AG04450 (cell line): Measurements from ENCODE around the gene ADSS2. TPM values are rescaled to one million over a fixed set of nuclear protein-coding genes. Genes with fewer than 3 reads are reported as not detected.
A peak's percentile ranks its signal among the peaks of the same experiment; 100 is the strongest.
"Not testable (repeated sequence)": the region's sequence is repeated elsewhere in the genome, so short reads cannot be mapped to it uniquely, and the experiment has no call there.

Experiments
- CTCF ChIA-PET: fragments of 300-600, 350-600 bp; formaldehyde crosslinking; extraction: SDS; loops from one replicate; lab custom pipeline; 2022; ENCODE audit warnings: antibody characterized with exemption, inconsistent platforms; lab: Charles Lee
- POLR2A ChIA-PET: fragments of 350-600 bp; formaldehyde crosslinking; extraction: SDS; loops from one replicate; lab custom pipeline; 2021; ENCODE audit warnings: antibody characterized with exemption, inconsistent platforms; lab: Yijun Ruan, JAX
- DNase-seq: peaks from one replicate; pipeline ENCODE4 v3.0.0-alpha.2; 2011; ENCODE audit warnings: low read depth, low spot score
- H3K27ac ChIP-seq: one replicate; pipeline ENCODE4 v1.5.1; 2012; ENCODE audit warnings: low read depth, low read length, control low read depth
- H3K27me3 ChIP-seq: one replicate; pipeline ENCODE4 v1.6.0; 2012; ENCODE audit warnings: low read length; ENCODE audit not compliant: control insufficient read depth, insufficient read depth
- H3K4me3 ChIP-seq: 2 replicates; pipeline ENCODE4 v1.5.1; 2011; ENCODE audit warnings: mild to moderate bottlenecking, low read depth, low read length, control low read depth
- H3K9me3 ChIP-seq: 2 replicates; pipeline ENCODE4 v1.5.1; 2012; ENCODE audit warnings: low read length; ENCODE audit not compliant: control insufficient read depth, insufficient read depth
- polyA plus RNA-seq: library from polyadenylated mRNA; depleted of rRNA; stranded (reverse); fragments of >200 nt; gene quantifications from 2 replicates; pipeline ENCODE4 v1.2.3, GENCODE V29; 2011
- TF ChIP-seq, protein P1 (sequence below): IDR thresholded peaks from 2 replicates; pipeline ENCODE4 v1.5.1; 2011; ENCODE audit warnings: low read depth, low read length, control low read depth, inconsistent platforms

ADSS2 gene
- polyA plus RNA-seq, 1 experiment: 50.5 TPM

DNA sequence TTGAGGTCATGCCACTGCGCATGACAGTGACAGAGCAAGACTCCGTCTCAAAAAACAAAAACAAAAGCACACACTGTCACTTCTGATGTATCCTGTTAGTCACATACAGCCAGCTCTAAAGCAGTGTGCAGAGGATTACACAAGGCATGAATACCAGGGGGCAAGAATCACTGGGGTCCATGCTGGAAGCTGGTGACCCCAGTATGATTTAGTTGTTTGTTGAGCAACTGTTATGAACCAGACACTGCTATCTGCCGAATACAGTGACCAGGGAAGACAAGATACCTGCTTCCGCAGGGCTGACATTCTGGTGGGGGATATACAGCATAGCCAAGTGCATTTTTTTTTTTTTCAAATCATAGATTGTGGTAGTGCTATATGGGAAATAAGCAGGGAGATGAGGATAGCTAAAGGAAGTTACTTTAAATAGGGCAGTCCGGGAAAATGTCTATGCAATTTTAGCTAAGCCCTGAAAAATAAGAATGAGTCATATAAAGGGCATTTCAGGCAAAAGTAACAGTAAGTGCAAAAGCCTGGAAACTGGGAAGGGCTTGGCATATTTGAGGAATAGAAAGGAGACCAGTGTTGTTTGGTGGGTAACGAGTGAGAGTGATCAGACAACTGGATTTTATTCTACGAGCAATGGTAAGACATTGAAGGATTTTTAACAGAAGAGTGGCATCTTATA is 69.7 kb downstream of the ADSS2 start:
- Histone ChIP-seq H3K27me3 (no peaks in the 10 kb centered on the region), H3K9me3 (no peaks in the 10 kb centered on the region; the same call in 1 of the 2 replicates), H3K4me3 (no peak overlapping the region), H3K27ac (peak overlapping the region; percentile 65)
- ChIA-PET CTCF (interaction anchor here (0.6 to 1.1 kb wide), 2 partner anchors 50 to 83 kb away, joined by 3 to 7 read pairs; no protein-coding TSS in a partner anchor), POLR2A (interaction anchor here (0.6 to 1.3 kb wide), 4 partner anchors 20 to 654 kb away, joined by 3 to 6 read pairs (median 3); no protein-coding TSS in a partner anchor)
- DNase-seq: peak; percentile 24
- TF ChIP-seq, protein P1, sequence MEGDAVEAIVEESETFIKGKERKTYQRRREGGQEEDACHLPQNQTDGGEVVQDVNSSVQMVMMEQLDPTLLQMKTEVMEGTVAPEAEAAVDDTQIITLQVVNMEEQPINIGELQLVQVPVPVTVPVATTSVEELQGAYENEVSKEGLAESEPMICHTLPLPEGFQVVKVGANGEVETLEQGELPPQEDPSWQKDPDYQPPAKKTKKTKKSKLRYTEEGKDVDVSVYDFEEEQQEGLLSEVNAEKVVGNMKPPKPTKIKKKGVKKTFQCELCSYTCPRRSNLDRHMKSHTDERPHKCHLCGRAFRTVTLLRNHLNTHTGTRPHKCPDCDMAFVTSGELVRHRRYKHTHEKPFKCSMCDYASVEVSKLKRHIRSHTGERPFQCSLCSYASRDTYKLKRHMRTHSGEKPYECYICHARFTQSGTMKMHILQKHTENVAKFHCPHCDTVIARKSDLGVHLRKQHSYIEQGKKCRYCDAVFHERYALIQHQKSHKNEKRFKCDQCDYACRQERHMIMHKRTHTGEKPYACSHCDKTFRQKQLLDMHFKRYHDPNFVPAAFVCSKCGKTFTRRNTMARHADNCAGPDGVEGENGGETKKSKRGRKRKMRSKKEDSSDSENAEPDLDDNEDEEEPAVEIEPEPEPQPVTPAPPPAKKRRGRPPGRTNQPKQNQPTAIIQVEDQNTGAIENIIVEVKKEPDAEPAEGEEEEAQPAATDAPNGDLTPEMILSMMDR: no peak

DNA sequence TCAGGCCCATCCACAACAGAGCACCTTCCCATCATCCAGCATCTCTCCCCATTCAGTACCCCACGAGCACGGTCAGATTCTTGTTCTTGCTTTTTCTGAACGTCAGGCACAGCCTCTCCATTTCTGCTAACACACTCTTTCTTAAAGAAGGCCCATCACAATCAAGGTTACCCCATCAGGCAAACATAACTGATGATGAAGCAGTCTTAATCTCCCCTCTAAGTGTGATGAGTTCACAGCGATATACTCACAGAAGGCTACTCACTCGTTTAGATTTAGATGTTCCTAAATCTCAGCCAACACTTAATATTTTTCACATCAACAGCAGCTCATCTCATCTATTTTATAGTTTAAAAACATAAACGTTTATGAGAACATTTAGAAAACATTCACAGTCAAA is 75.6 kb downstream of the ADSS2 start:
- no peaks in the 10 kb centered on the region for H3K27me3 ChIP-seq
- no peak for DNase-seq
- H3K27ac ChIP-seq: no peak overlapping the region
- CTCF ChIA-PET: no interaction called here
- TF ChIP-seq, protein P1: no peak
- no peak overlapping the region for H3K4me3 ChIP-seq
- H3K9me3 ChIP-seq: no peaks in the 10 kb centered on the region; the same call in 1 of the 2 replicates
- POLR2A ChIA-PET: no interaction called here

DNA sequence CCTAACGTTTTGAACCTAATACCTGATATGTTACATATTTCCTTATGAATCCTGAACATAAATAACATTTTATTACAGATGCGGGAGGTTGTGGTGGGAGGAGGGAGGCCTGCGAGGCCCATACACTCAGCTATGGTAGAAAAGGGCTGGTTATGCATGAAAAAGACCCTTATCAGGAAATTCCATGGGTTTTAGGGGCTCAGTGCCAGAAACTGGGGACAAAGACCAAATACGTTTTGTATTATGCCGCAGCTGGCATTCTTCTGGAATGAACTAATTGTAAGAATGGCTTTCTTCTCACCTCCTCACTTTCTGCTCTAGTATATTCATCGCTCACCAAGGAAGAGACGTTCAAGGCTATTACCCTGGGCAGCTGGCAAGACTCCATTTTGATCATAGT is 76.7 kb downstream of the ADSS2 start:
- no peaks in the 10 kb centered on the region for H3K27me3 ChIP-seq
- H3K4me3 ChIP-seq: no peak overlapping the region
- no peak for DNase-seq
- ChIA-PET POLR2A (interaction anchor here (0.5 kb wide), 1 partner anchor 21 kb away, joined by 5 read pairs; no protein-coding TSS in a partner anchor), CTCF (no interaction called here)
- H3K27ac ChIP-seq: no peak overlapping the region
- no peaks in the 10 kb centered on the region; the same call in 1 of the 2 replicates for H3K9me3 ChIP-seq
- TF ChIP-seq, protein P1: no peak

DNA sequence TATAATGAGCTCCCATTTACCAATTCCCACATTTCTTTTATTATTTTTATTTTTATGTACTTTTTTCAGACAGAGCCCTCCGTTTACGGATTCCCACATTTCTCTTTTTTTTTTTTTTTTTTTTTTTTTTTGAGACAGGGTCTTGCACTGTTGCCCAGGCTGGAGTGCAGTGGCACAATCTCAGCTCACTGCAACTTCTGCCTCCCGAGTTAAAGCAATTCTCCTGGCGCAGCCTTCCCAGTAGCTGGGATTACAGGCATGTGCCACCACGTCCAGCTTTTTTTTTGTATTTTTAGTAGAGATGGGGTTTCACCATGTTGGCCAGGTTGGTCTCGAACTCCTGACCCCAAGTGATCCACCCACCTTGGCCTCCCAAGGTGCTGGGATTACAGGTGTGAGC is 77.2 kb downstream of the ADSS2 start:
- DNase-seq, H3K4me3 ChIP-seq, H3K27ac ChIP-seq, H3K9me3 ChIP-seq, POLR2A ChIA-PET, H3K27me3 ChIP-seq: not testable (repeated sequence)
- CTCF ChIA-PET: interaction anchor here (0.6 kb wide), 1 partner anchor 62 kb away, joined by 6 read pairs; no protein-coding TSS in a partner anchor

DNA sequence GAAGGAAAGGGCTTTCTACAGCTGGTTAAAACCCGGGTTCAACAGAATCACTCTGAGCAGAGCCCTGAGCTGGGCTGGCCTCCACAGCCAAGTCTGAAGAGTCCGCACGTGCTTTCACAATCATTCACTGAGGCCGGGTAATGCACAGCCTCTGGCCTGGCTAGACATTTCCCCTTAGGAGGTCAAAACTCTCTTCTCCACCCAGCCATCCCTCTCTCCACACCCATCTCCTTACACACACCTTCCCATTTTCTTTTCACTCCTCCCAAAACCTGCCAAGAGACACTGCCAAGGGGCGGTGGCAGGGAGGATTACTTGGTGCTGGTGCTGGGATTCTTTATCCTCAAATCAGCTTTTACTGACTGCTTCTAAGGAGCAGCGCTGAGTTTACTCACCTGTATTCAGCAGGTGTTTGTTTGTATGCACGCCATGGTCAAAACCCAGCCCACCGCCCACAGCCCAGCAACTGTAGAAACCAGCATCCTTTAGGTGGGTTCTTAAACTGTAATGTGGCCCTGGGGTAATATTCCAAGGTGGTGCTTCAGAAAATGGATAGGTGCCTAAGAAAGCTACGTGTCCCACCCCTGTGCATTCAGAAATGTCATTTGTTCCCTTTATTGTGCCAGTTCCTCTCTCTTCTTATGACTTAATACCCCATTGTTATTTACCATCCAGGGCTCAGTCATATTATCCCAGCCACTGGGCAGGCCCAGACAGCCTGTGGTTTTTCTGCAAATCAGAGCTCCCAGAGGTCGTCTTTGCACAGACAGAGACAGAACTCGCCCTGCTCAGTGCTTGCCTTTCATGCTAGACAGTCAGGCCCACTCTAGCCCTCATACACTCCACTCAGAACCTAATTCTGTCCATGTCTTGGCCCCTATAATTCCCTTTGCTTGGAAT is 80.2 kb downstream of the ADSS2 start:
- POLR2A ChIA-PET: no interaction called here
- CTCF ChIA-PET: no interaction called here
- TF ChIP-seq, protein P1: no peak
- Histone ChIP-seq H3K27me3 (no peaks in the 10 kb centered on the region), H3K27ac (no peak overlapping the region), H3K9me3 (no peaks in the 10 kb centered on the region), H3K4me3 (no peak overlapping the region)
- DNase-seq: no peak
